DOHH2 (cell line): ENCODE measurements around the gene CYTH3.

Experiments used
- CTCF ChIP-seq: fragments of 200-600 bp; sonication (generic); IDR thresholded peaks from one replicate; pipeline ENCODE4 v1.5.1; 2014; ENCODE audit warnings: antibody characterized with exemption, mild to moderate bottlenecking, low read depth, low read length; ENCODE audit not compliant: poor library complexity, severe bottlenecking
- EZH2phosphoT487 ChIP-seq: fragments of 200-600 bp; sonication (generic); IDR thresholded peaks from 2 replicates; pipeline ENCODE4 v1.6.1; 2017; ENCODE audit warnings: borderline replicate concordance, mild to moderate bottlenecking, antibody characterized with exemption, low read length, moderate library complexity, mixed read lengths

GRCh38 chr7:6172224-6172909 lies 100.1 kb downstream of the CYTH3 start:
- TF ChIP-seq CTCF = no peak
- no peak for TF ChIP-seq EZH2phosphoT487
